Lung (tissue), 12 donors: ENCODE data around the gene ACAP1. TPM values are rescaled to one million over a fixed set of nuclear protein-coding genes. Genes with fewer than 3 reads are reported as not detected.
"Not testable (repeated sequence)": the region's sequence is repeated elsewhere in the genome, so short reads cannot be mapped to it uniquely, and the experiment has no call there.

Source experiments
- ATAC-seq: fragments of 200-7000 bp; cut with Tn5 transposase; one replicate; pipeline ENCODE4 v1.9.1; 2020; ENCODE audit warnings: moderate number of reproducible peaks; ENCODE audit not compliant: insufficient read depth, low FRiP score
- DNase-seq, 3 donors: peaks; one replicate each; pipeline ENCODE4 v3.0.0-alpha.2; 2013 to 2017
- H3K27ac ChIP-seq, 2 donors: one replicate each; pipeline ENCODE4 v1.5.1; 2013; ENCODE audit warnings: mild to moderate bottlenecking in 2 of 2, moderate library complexity in 2 of 2, control low read depth in 1 of 2, inconsistent platforms in 1 of 2, low read depth in 1 of 2, low read length in 1 of 2
- H3K27me3 ChIP-seq, 3 donors: one replicate each; pipeline ENCODE4 v1.5.1; 2013; ENCODE audit warnings: low read length in 2 of 3; ENCODE audit not compliant: control insufficient read depth in 3 of 3, insufficient read depth in 3 of 3
- H3K36me3 ChIP-seq, 4 donors: one replicate each; pipeline ENCODE4 v1.5.1; 2013; ENCODE audit warnings: low read length in 4 of 4, mild to moderate bottlenecking in 1 of 4, moderate library complexity in 1 of 4; ENCODE audit not compliant: control insufficient read depth in 4 of 4, insufficient read depth in 4 of 4
- H3K4me1 ChIP-seq, 5 donors: one replicate each; pipeline ENCODE4 v1.5.1; 2013; ENCODE audit warnings: low read length in 5 of 5, mild to moderate bottlenecking in 2 of 5, moderate library complexity in 1 of 5; ENCODE audit not compliant: control insufficient read depth in 5 of 5, insufficient read depth in 5 of 5
- H3K4me3 ChIP-seq: one replicate; pipeline ENCODE4 v1.5.1; 2013; ENCODE audit warnings: mild to moderate bottlenecking, control low read depth, moderate library complexity
- H3K9ac ChIP-seq, 2 donors: one replicate each; pipeline ENCODE4 v1.5.1; 2013; ENCODE audit warnings: low read length in 2 of 2, control low read depth in 1 of 2; ENCODE audit not compliant: insufficient read depth in 1 of 2
- H3K9me3 ChIP-seq, 4 donors: one replicate each; pipeline ENCODE4 v1.5.1; 2013; ENCODE audit warnings: low read length in 3 of 4, mild to moderate bottlenecking in 1 of 4, moderate library complexity in 1 of 4; ENCODE audit not compliant: control insufficient read depth in 4 of 4, insufficient read depth in 3 of 4
- CTCF ChIP-seq: IDR thresholded peaks from 2 replicates; pipeline ENCODE4 v1.5.1; 2012; ENCODE audit warnings: mild to moderate bottlenecking; ENCODE audit errors: control extremely low read depth, extremely low read depth
- WGBS, 2 donors: extraction: QIAGEN DNeasy Blood & Tissue Kit; methylation state at CpG; one replicate each; pipeline ENCODE4 v1.1.7; 2013; 5-methylcytosine and 5-hydroxymethylcytosine counted together
- polyA plus RNA-seq, 2 donors: library from polyadenylated mRNA; stranded (reverse); fragments of 200-250 nt; gene quantifications; one replicate each; pipeline ENCODE4 v1.2.1, GENCODE V29; 2013
- total RNA-seq, 2 donors: library from RNA; depleted of rRNA in 1 of 2; stranded (reverse); fragments of >200 nt in 1 of 2; gene quantifications; one replicate each; pipeline ENCODE4 v1.2.1, GENCODE V29; 2014 to 2021
- donor health status: control.
- donor health status: control.
- donor health status: Bipolar disorder and iron deficiency.
- donor health status: healthy.
- donor health status: DM: yes; HTN: yes; CAD: no.

The ACAP1 gene
- total and polyA plus RNA-seq, 4 donors = 9.2 to 39.4 (median 22.1) TPM

- TF ChIP-seq CTCF = no peak
- Histone ChIP-seq H3K9ac (no peak overlapping the region), H3K9me3 (no peaks in the 10 kb centered on the region), H3K4me1 (peaks cover 0 to 1% (median 0%) of the 10 kb centered on the region in 5 donors), H3K4me3 (no peak overlapping the region), H3K27ac (no peak overlapping the region), H3K36me3 (no peaks in the 10 kb centered on the region), H3K27me3 (no peaks in the 10 kb centered on the region)
- no peak for DNase-seq
- no peak for ATAC-seq
- WGBS, 2 donors = 86 to 87% methylated on average over 8 of the region's 8 CpGs
Measured at GRCh38 chr17:7367083-7367482, 30.8 kb downstream of the ACAP1 start.

- no peak for TF ChIP-seq CTCF
Measured at GRCh38 chr17:7367918-7368598, 31.7 kb downstream of the ACAP1 start.

GRCh38 chr17:7368599-7368994 is 32.3 kb downstream of the ACAP1 start:
- H3K4me3 ChIP-seq, H3K9ac ChIP-seq, DNase-seq, H3K27me3 ChIP-seq, ATAC-seq, H3K27ac ChIP-seq, H3K36me3 ChIP-seq, H3K9me3 ChIP-seq, H3K4me1 ChIP-seq: not testable (repeated sequence)
- 87 to 90% methylated on average over 5 of the region's 5 CpGs for WGBS, 2 donors

More at GRCh38 chr17:7367918-7368598, 31.7 kb downstream of the ACAP1 start:
- Histone ChIP-seq H3K9me3 (no peaks in the 10 kb centered on the region), H3K4me3 (no peak overlapping the region), H3K27ac (no peak overlapping the region), H3K27me3 (no peaks in the 10 kb centered on the region), H3K4me1 (peaks cover 0 to 1% (median 0%) of the 10 kb centered on the region in 5 donors), H3K9ac (no peak overlapping the region), H3K36me3 (no peaks in the 10 kb centered on the region)
- DNase-seq (no peak), ATAC-seq (no peak)
- 74 to 83% methylated on average over 13 of the region's 13 CpGs for WGBS, 2 donors

GRCh38 chr17:7369825-7370224 is 33.5 kb downstream of the ACAP1 start:
- H3K27me3 ChIP-seq = no peaks in the 10 kb centered on the region
- H3K27ac ChIP-seq = no peak overlapping the region
- 86 to 90% methylated on average over 5 of the region's 5 CpGs for WGBS, 2 donors
- no peak overlapping the region for H3K9ac ChIP-seq
- TF ChIP-seq CTCF = no peak
- H3K36me3 ChIP-seq = no peaks in the 10 kb centered on the region
- H3K4me3 ChIP-seq = no peak overlapping the region
- DNase-seq = no peak
- peaks cover 0 to 1% (median 0%) of the 10 kb centered on the region in 5 donors for H3K4me1 ChIP-seq
- no peaks in the 10 kb centered on the region for H3K9me3 ChIP-seq
- no peak for ATAC-seq
